ENCODE data around the gene TRAPPC3.

TRAPPC3 gene

GRCh38 chr1:36116901-36117300 lies 32.4 kb downstream of the TRAPPC3 start:
- H4K5ac ChIP-seq (ENCODE audit: low read length), result no peak overlapping the region
- no peak for DNase-seq
- no peak overlapping the region for H2BK5ac ChIP-seq (ENCODE audit: low read length)
- no peak overlapping the region for H3K9ac ChIP-seq (ENCODE audit: low read length)
- H2AK5ac ChIP-seq (ENCODE audit: low read length), result no peak overlapping the region
- no peaks in the 10 kb centered on the region for H3K79me2 ChIP-seq (ENCODE audit: control insufficient read depth, insufficient read depth, low read length)
- H3K27me3 ChIP-seq (ENCODE audit: insufficient read depth, low read length, poor library complexity), result no peaks in the 10 kb centered on the region
- H3K4me1 ChIP-seq (ENCODE audit: control insufficient read depth, low read depth, low read length), result no peaks in the 10 kb centered on the region
- no peaks in the 10 kb centered on the region for H3K36me3 ChIP-seq (ENCODE audit: control insufficient read depth, insufficient read depth, low read length)
- no peaks in the 10 kb centered on the region for H3K79me1 ChIP-seq (ENCODE audit: low read length)
- H3K27ac ChIP-seq (ENCODE audit: low read depth, low read length), result no peak overlapping the region
- H3K56ac ChIP-seq (ENCODE audit: low read length), result peak overlapping the region; percentile 3
- H3K23ac ChIP-seq (ENCODE audit: low read length), result no peak overlapping the region
- H4K8ac ChIP-seq (ENCODE audit: low read depth, low read length), result no peak overlapping the region
- H3K4me3 ChIP-seq (ENCODE audit: low read length), result no peak overlapping the region
- WGBS (ENCODE audit: extremely low coverage, insufficient coverage, low lambda C conversion rate), result no CpG with 5 or more reads among the region's 5 CpGs
- H2BK120ac ChIP-seq (ENCODE audit: low read depth, low read length), result no peak overlapping the region
- H2BK15ac ChIP-seq (replicated peaks; ENCODE audit: low read depth), result no peak overlapping the region
- H3K4ac ChIP-seq (ENCODE audit: low read depth, low read length), result no peak overlapping the region
- no peak overlapping the region for H3K18ac ChIP-seq (ENCODE audit: low read length)
- H3K4me2 ChIP-seq (ENCODE audit: low read length), result no peak overlapping the region

- no peak for DNase-seq
- no peak overlapping the region for H3K18ac ChIP-seq (ENCODE audit: low read length)
- no peak overlapping the region for H3K56ac ChIP-seq (ENCODE audit: low read length)
- no peaks in the 10 kb centered on the region for H3K79me1 ChIP-seq (ENCODE audit: low read length)
- no peak overlapping the region for H2AK5ac ChIP-seq (ENCODE audit: low read length)
- H3K4ac ChIP-seq (ENCODE audit: low read depth, low read length), result no peak overlapping the region
- no peak overlapping the region for H3K23ac ChIP-seq (ENCODE audit: low read length)
- no peaks in the 10 kb centered on the region for H3K36me3 ChIP-seq (ENCODE audit: control insufficient read depth, insufficient read depth, low read length)
- no peak overlapping the region for H3K27ac ChIP-seq (ENCODE audit: low read depth, low read length)
- H3K79me2 ChIP-seq (ENCODE audit: control insufficient read depth, insufficient read depth, low read length), result no peaks in the 10 kb centered on the region
- no peaks in the 10 kb centered on the region for H3K27me3 ChIP-seq (ENCODE audit: insufficient read depth, low read length, poor library complexity)
- H3K4me1 ChIP-seq (ENCODE audit: control insufficient read depth, low read depth, low read length), result no peaks in the 10 kb centered on the region
- no peak overlapping the region for H2BK5ac ChIP-seq (ENCODE audit: low read length)
- no peak overlapping the region for H3K4me3 ChIP-seq (ENCODE audit: low read length)
- no CpG with 5 or more reads among the region's 5 CpGs for WGBS (ENCODE audit: extremely low coverage, insufficient coverage, low lambda C conversion rate)
- no peak overlapping the region for H4K5ac ChIP-seq (ENCODE audit: low read length)
- H4K8ac ChIP-seq (ENCODE audit: low read depth, low read length), result no peak overlapping the region
- no peak overlapping the region for H3K4me2 ChIP-seq (ENCODE audit: low read length)
- H2BK120ac ChIP-seq (ENCODE audit: low read depth, low read length), result no peak overlapping the region
- H3K9ac ChIP-seq (ENCODE audit: low read length), result no peak overlapping the region
- no peak overlapping the region for H2BK15ac ChIP-seq (replicated peaks; ENCODE audit: low read depth)
These were observed 33.4 kb downstream of the TRAPPC3 start for GRCh38 chr1:36115931-36116330.

- no CpG with 5 or more reads among the region's 18 CpGs for WGBS (ENCODE audit: extremely low coverage, insufficient coverage, low lambda C conversion rate)
- H3K4me3 ChIP-seq (ENCODE audit: low read length), result no peak overlapping the region
- H2BK120ac ChIP-seq (ENCODE audit: low read depth, low read length), result no peak overlapping the region
These were observed 34.1 kb downstream of the TRAPPC3 start for GRCh38 chr1:36115200-36115669.

GRCh38 chr1:36114371-36114770 lies 34.9 kb downstream of the TRAPPC3 start:
- H3K4me1 ChIP-seq (ENCODE audit: control insufficient read depth, low read depth, low read length), result no peaks in the 10 kb centered on the region
- no peak overlapping the region for H3K56ac ChIP-seq (ENCODE audit: low read length)
- H2BK120ac ChIP-seq (ENCODE audit: low read depth, low read length), result no peak overlapping the region
- H2BK5ac ChIP-seq (ENCODE audit: low read length), result no peak overlapping the region
- no peaks in the 10 kb centered on the region for H3K27me3 ChIP-seq (ENCODE audit: insufficient read depth, low read length, poor library complexity)
- H3K27ac ChIP-seq (ENCODE audit: low read depth, low read length), result no peak overlapping the region
- no peaks in the 10 kb centered on the region for H3K36me3 ChIP-seq (ENCODE audit: control insufficient read depth, insufficient read depth, low read length)
- H2BK15ac ChIP-seq (replicated peaks; ENCODE audit: low read depth), result no peak overlapping the region
- no peak for DNase-seq
- no peak overlapping the region for H3K18ac ChIP-seq (ENCODE audit: low read length)
- H3K79me1 ChIP-seq (ENCODE audit: low read length), result no peaks in the 10 kb centered on the region
- H3K4me3 ChIP-seq (ENCODE audit: low read length), result no peak overlapping the region
- H4K8ac ChIP-seq (ENCODE audit: low read depth, low read length), result no peak overlapping the region
- no peak overlapping the region for H4K5ac ChIP-seq (ENCODE audit: low read length)
- no CpG with 5 or more reads among the region's 5 CpGs for WGBS (ENCODE audit: extremely low coverage, insufficient coverage, low lambda C conversion rate)
- H3K79me2 ChIP-seq (ENCODE audit: control insufficient read depth, insufficient read depth, low read length), result no peaks in the 10 kb centered on the region
- no peak overlapping the region for H3K4ac ChIP-seq (ENCODE audit: low read depth, low read length)
- H3K23ac ChIP-seq (ENCODE audit: low read length), result no peak overlapping the region
- no peak overlapping the region for H2AK5ac ChIP-seq (ENCODE audit: low read length)
- H3K4me2 ChIP-seq (ENCODE audit: low read length), result no peak overlapping the region
- no peak overlapping the region for H3K9ac ChIP-seq (ENCODE audit: low read length)

More at GRCh38 chr1:36115200-36115669, 34.1 kb downstream of the TRAPPC3 start:
- DNase-seq, result no peak
- Histone ChIP-seq H3K4ac (ENCODE audit: low read depth, low read length) (no peak overlapping the region), H3K27me3 (ENCODE audit: insufficient read depth, low read length, poor library complexity) (no peaks in the 10 kb centered on the region), H2AK5ac (ENCODE audit: low read length) (no peak overlapping the region), H3K23ac (ENCODE audit: low read length) (no peak overlapping the region), H3K4me1 (ENCODE audit: control insufficient read depth, low read depth, low read length) (no peaks in the 10 kb centered on the region), H3K79me1 (ENCODE audit: low read length) (no peaks in the 10 kb centered on the region), H3K36me3 (ENCODE audit: control insufficient read depth, insufficient read depth, low read length) (no peaks in the 10 kb centered on the region), H3K27ac (ENCODE audit: low read depth, low read length) (no peak overlapping the region), H4K5ac (ENCODE audit: low read length) (no peak overlapping the region), H4K8ac (ENCODE audit: low read depth, low read length) (no peak overlapping the region), H3K56ac (ENCODE audit: low read length) (peak overlapping the region; percentile 15), H2BK5ac (ENCODE audit: low read length) (no peak overlapping the region), H3K4me2 (ENCODE audit: low read length) (no peak overlapping the region), H3K18ac (ENCODE audit: low read length) (no peak overlapping the region), H3K79me2 (ENCODE audit: control insufficient read depth, insufficient read depth, low read length) (no peaks in the 10 kb centered on the region), H2BK15ac (replicated peaks; ENCODE audit: low read depth) (no peak overlapping the region), H3K9ac (ENCODE audit: low read length) (no peak overlapping the region)

GRCh38 chr1:36112823-36113222 lies 36.5 kb downstream of the TRAPPC3 start:
- Histone ChIP-seq H4K8ac (ENCODE audit: low read depth, low read length) (no peak overlapping the region), H3K4me1 (ENCODE audit: control insufficient read depth, low read depth, low read length) (no peaks in the 10 kb centered on the region), H3K4me3 (ENCODE audit: low read length) (no peak overlapping the region), H3K36me3 (ENCODE audit: control insufficient read depth, insufficient read depth, low read length) (no peaks in the 10 kb centered on the region), H3K27me3 (ENCODE audit: insufficient read depth, low read length, poor library complexity) (no peaks in the 10 kb centered on the region), H3K23ac (ENCODE audit: low read length) (no peak overlapping the region), H3K4ac (ENCODE audit: low read depth, low read length) (no peak overlapping the region), H2BK120ac (ENCODE audit: low read depth, low read length) (no peak overlapping the region), H3K9ac (ENCODE audit: low read length) (no peak overlapping the region), H3K4me2 (ENCODE audit: low read length) (no peak overlapping the region), H3K18ac (ENCODE audit: low read length) (no peak overlapping the region), H2BK15ac (replicated peaks; ENCODE audit: low read depth) (no peak overlapping the region), H4K5ac (ENCODE audit: low read length) (no peak overlapping the region), H3K27ac (ENCODE audit: low read depth, low read length) (no peak overlapping the region), H2AK5ac (ENCODE audit: low read length) (no peak overlapping the region), H3K79me2 (ENCODE audit: control insufficient read depth, insufficient read depth, low read length) (no peaks in the 10 kb centered on the region), H2BK5ac (ENCODE audit: low read length) (no peak overlapping the region), H3K79me1 (ENCODE audit: low read length) (no peaks in the 10 kb centered on the region), H3K56ac (ENCODE audit: low read length) (no peak overlapping the region)
- DNase-seq, result no peak
- WGBS (ENCODE audit: extremely low coverage, insufficient coverage, low lambda C conversion rate), result no CpG with 5 or more reads among the region's 9 CpGs

GRCh38 chr1:36111151-36111550 lies 38.1 kb downstream of the TRAPPC3 start:
- no peak overlapping the region for H3K4me3 ChIP-seq (ENCODE audit: low read length)
- no peak overlapping the region for H3K23ac ChIP-seq (ENCODE audit: low read length)
- no peak overlapping the region for H2BK120ac ChIP-seq (ENCODE audit: low read depth, low read length)
- H4K8ac ChIP-seq (ENCODE audit: low read depth, low read length), result no peak overlapping the region
- DNase-seq, result no peak
- no CpG with 5 or more reads among the region's 4 CpGs for WGBS (ENCODE audit: extremely low coverage, insufficient coverage, low lambda C conversion rate)
- H3K9ac ChIP-seq (ENCODE audit: low read length), result no peak overlapping the region
- no peaks in the 10 kb centered on the region for H3K36me3 ChIP-seq (ENCODE audit: control insufficient read depth, insufficient read depth, low read length)
- H3K27me3 ChIP-seq (ENCODE audit: insufficient read depth, low read length, poor library complexity), result no peaks in the 10 kb centered on the region
- H4K5ac ChIP-seq (ENCODE audit: low read length), result no peak overlapping the region
- H3K4me1 ChIP-seq (ENCODE audit: control insufficient read depth, low read depth, low read length), result no peaks in the 10 kb centered on the region
- H3K4me2 ChIP-seq (ENCODE audit: low read length), result no peak overlapping the region
- no peak overlapping the region for H2BK15ac ChIP-seq (replicated peaks; ENCODE audit: low read depth)
- no peaks in the 10 kb centered on the region for H3K79me1 ChIP-seq (ENCODE audit: low read length)
- no peak overlapping the region for H2AK5ac ChIP-seq (ENCODE audit: low read length)
- H3K27ac ChIP-seq (ENCODE audit: low read depth, low read length), result no peak overlapping the region
- H3K18ac ChIP-seq (ENCODE audit: low read length), result no peak overlapping the region
- H3K79me2 ChIP-seq (ENCODE audit: control insufficient read depth, insufficient read depth, low read length), result no peaks in the 10 kb centered on the region
- H3K4ac ChIP-seq (ENCODE audit: low read depth, low read length), result no peak overlapping the region
- no peak overlapping the region for H2BK5ac ChIP-seq (ENCODE audit: low read length)
- no peak overlapping the region for H3K56ac ChIP-seq (ENCODE audit: low read length)

Measured in mesendoderm (in vitro differentiated cells).